GM12878 (cell line): ENCODE measurements around the gene OTOGL. TPM values are rescaled to one million over a fixed set of nuclear protein-coding genes. Genes with fewer than 3 reads are reported as not detected.

Experiments
- ATAC-seq: fragments of 200-7000 bp; cut with Tn5 transposase; 3 replicates; pipeline ENCODE4 v1.9.1; 2020; ENCODE audit warnings: mild to moderate bottlenecking, moderate library complexity
- BruUV-seq: library from RNA; stranded (reverse); fragments of 400-500 nt; replicated peaks from 2 replicates; lab custom pipeline; 2021; lab: Mats Ljungman, UMichigan
- CTCF ChIA-PET: fragments of 300-600 bp; sonication (Branson Sonifier 250); formaldehyde crosslinking; extraction: SDS; loops from one replicate; lab custom pipeline; 2021; ENCODE audit warnings: inconsistent platforms; lab: Yijun Ruan, JAX
- POLR2A ChIA-PET: fragments of 350-600 bp; formaldehyde crosslinking; extraction: SDS; loops from one replicate; lab custom pipeline; 2021; ENCODE audit warnings: inconsistent platforms; lab: Charles Lee
- RAD21 ChIA-PET: fragments of 300-600 bp; sonication (Branson Sonifier 250); formaldehyde crosslinking; loops from one replicate; lab custom pipeline; 2023; ENCODE audit warnings: antibody characterized with exemption; ENCODE audit not compliant: unreplicated experiment; lab: Charles Lee
- SMC1A ChIA-PET: fragments of 300-600 bp; sonication (Branson Sonifier 250); formaldehyde crosslinking; loops from one replicate; lab custom pipeline; 2023; ENCODE audit not compliant: unreplicated experiment, uncharacterized antibody; lab: Charles Lee
- DNase-seq: peaks from one replicate; pipeline ENCODE4 v3.0.0-alpha.2; 2011; ENCODE audit warnings: low read depth, low spot score
- FAIRE-seq: peaks from 3 replicates; lab custom pipeline; 2011; peaks lifted over from hg19 to GRCh38; lab: Jason Lieb, UNC
- H2AFZ ChIP-seq: 2 replicates; pipeline ENCODE4 v1.6.0; 2011; ENCODE audit warnings: low read depth, low read length, control low read depth; ENCODE audit not compliant: control insufficient read depth
- H3K27ac ChIP-seq: 2 replicates; pipeline ENCODE4 v1.5.1; 2011; ENCODE audit warnings: control low read depth; ENCODE audit not compliant: control insufficient read depth, insufficient read depth
- H3K27me3 ChIP-seq, 2 experiments: replicated peaks in 1 of 2; 2 replicates each; pipeline versions ENCODE4 v1.6.0 to v1.6.1; 2011; ENCODE audit warnings: low read length in 1 of 2; ENCODE audit not compliant: control insufficient read depth in 2 of 2, insufficient read depth in 2 of 2
- H3K36me3 ChIP-seq, 2 experiments: 2 replicates each; pipeline ENCODE4 v1.5.1; 2011; ENCODE audit warnings: low read length in 1 of 2; ENCODE audit not compliant: control insufficient read depth in 2 of 2, insufficient read depth in 2 of 2
- H3K4me1 ChIP-seq: 2 replicates; pipeline ENCODE4 v1.6.1; 2011; ENCODE audit warnings: mild to moderate bottlenecking, low read length, moderate library complexity, mixed read lengths; ENCODE audit not compliant: control insufficient read depth, insufficient read depth
- H3K4me2 ChIP-seq: 2 replicates; pipeline ENCODE4 v1.6.0; 2011; ENCODE audit warnings: control low read depth; ENCODE audit not compliant: control insufficient read depth, insufficient read depth
- H3K4me3 ChIP-seq: fragments of 200-600 bp; sonication (generic); 2 replicates; pipeline ENCODE4 v1.5.1; 2016
- H3K79me2 ChIP-seq: 2 replicates; pipeline ENCODE4 v1.6.0; 2011; ENCODE audit warnings: low read length; ENCODE audit not compliant: control insufficient read depth, insufficient read depth
- H3K9ac ChIP-seq: 2 replicates; pipeline ENCODE4 v1.8.0; 2011; ENCODE audit warnings: low read length, control low read depth, mixed read lengths; ENCODE audit not compliant: control insufficient read depth, insufficient read depth
- H3K9me3 ChIP-seq: replicated peaks from 3 replicates; pipeline ENCODE4 v1.5.1; 2011; ENCODE audit warnings: mild to moderate bottlenecking, low read length; ENCODE audit not compliant: control insufficient read depth, insufficient read depth
- H4K20me1 ChIP-seq: 2 replicates; pipeline ENCODE4 v1.6.0; 2011; ENCODE audit not compliant: control insufficient read depth, insufficient read depth
- ATF7 ChIP-seq: fragments of 450-650 bp; IDR thresholded peaks from 2 replicates; pipeline ENCODE4 v1.6.1; 2016; ENCODE audit warnings: low read depth, mild to moderate bottlenecking
- BCL11A ChIP-seq: IDR thresholded peaks from 2 replicates; pipeline ENCODE4 v1.6.1; 2011; ENCODE audit warnings: low read depth, low read length
- BHLHE40 ChIP-seq, 2 experiments: fragments of 450-650 bp in 1 of 2; IDR thresholded peaks; 2 replicates each; pipeline ENCODE4 v1.6.1; 2011 to 2017; ENCODE audit warnings: low read depth in 2 of 2, borderline replicate concordance in 1 of 2, improper control_type of control experiment in 1 of 2, low read length in 1 of 2, mild to moderate bottlenecking in 1 of 2
- CBX3 ChIP-seq: fragments of 200-600 bp; sonication (generic); IDR thresholded peaks from 2 replicates; pipeline ENCODE4 v1.6.1; 2016; ENCODE audit warnings: low read depth, borderline replicate concordance
- HDAC2 ChIP-seq: fragments of 200-600 bp; sonication (generic); IDR thresholded peaks from 2 replicates; pipeline ENCODE4 v1.6.1; 2017
- KLF5 ChIP-seq: fragments of 450-650 bp; IDR thresholded peaks from 2 replicates; pipeline ENCODE4 v1.6.1; 2014; ENCODE audit warnings: mild to moderate bottlenecking; ENCODE audit not compliant: partially characterized antibody
- MEF2B ChIP-seq: fragments of 450-650 bp; IDR thresholded peaks from 2 replicates; pipeline ENCODE4 v1.6.1; 2018; ENCODE audit warnings: mild to moderate bottlenecking, moderate library complexity; ENCODE audit not compliant: partially characterized antibody, poor library complexity, severe bottlenecking
- MYB ChIP-seq: fragments of 150-350 bp; IDR thresholded peaks from 2 replicates; pipeline ENCODE4 v1.6.1; 2014; ENCODE audit warnings: mild to moderate bottlenecking, low read depth, low read length, borderline replicate concordance
- NFYB ChIP-seq: IDR thresholded peaks from 2 replicates; pipeline ENCODE4 v1.6.1; 2011; ENCODE audit warnings: low read depth, mild to moderate bottlenecking, low read length, improper control_type of control experiment, moderate library complexity; ENCODE audit not compliant: insufficient read depth
- NR2C1 ChIP-seq: fragments of 450-650 bp; IDR thresholded peaks from 2 replicates; pipeline ENCODE4 v1.6.1; 2017; ENCODE audit warnings: antibody characterized with exemption, mild to moderate bottlenecking, moderate library complexity
- NRF1 ChIP-seq: conservative IDR thresholded peaks from 2 replicates; pipeline ENCODE4 v1.6.1; 2011; ENCODE audit warnings: mild to moderate bottlenecking, low read depth, low read length, improper control_type of control experiment
- POLR2AphosphoS5 ChIP-seq: IDR thresholded peaks from 2 replicates; pipeline ENCODE4 v1.6.1; 2011; ENCODE audit warnings: mild to moderate bottlenecking, low read length, inconsistent platforms
- SPI1 ChIP-seq: IDR thresholded peaks from 2 replicates; pipeline ENCODE4 v1.6.1; 2011; ENCODE audit warnings: low read depth, mild to moderate bottlenecking, low read length, moderate library complexity, borderline replicate concordance; ENCODE audit not compliant: insufficient read depth
- SREBF1 ChIP-seq: IDR thresholded peaks from 2 replicates; pipeline ENCODE4 v1.6.1; 2012; ENCODE audit warnings: mild to moderate bottlenecking, low read length
- YBX1 ChIP-seq: fragments of 450-650 bp; IDR thresholded peaks from 2 replicates; pipeline ENCODE4 v1.6.1; 2016; ENCODE audit warnings: antibody characterized with exemption
- ZNF217 ChIP-seq: fragments of 450-650 bp; IDR thresholded peaks from 2 replicates; pipeline ENCODE4 v1.6.1; 2017; ENCODE audit warnings: antibody characterized with exemption, mild to moderate bottlenecking
- ZZZ3 ChIP-seq: IDR thresholded peaks from 2 replicates; pipeline ENCODE4 v1.6.1; 2011; ENCODE audit warnings: low read depth; ENCODE audit not compliant: control insufficient read depth, insufficient read length
- WGBS: methylation state at CpG from one replicate; pipeline ENCODE4 v1.1.6; 2016; ENCODE audit warnings: low lambda C conversion rate; ENCODE audit not compliant: insufficient replicate concordance, insufficient coverage; ENCODE audit errors: missing lambda C conversion rate; 5-methylcytosine and 5-hydroxymethylcytosine counted together
- in situ Hi-C: fragments of 300-500 bp; cut with MboI; formaldehyde crosslinking; loops from 9 replicates; pipeline ENCODE4 v1.14.3; 2018; ENCODE audit warnings: mixed read lengths
- intact Hi-C: fragments of 100-400 bp; cut with micrococcal nuclease; formaldehyde crosslinking; loops from one replicate; pipeline ENCODE4 v1.14.2; 2022; ENCODE audit not compliant: unreplicated experiment
- polyA plus RNA-seq, 11 experiments: library from polyadenylated mRNA; depleted of rRNA in 4 of 11; unstranded in 6 of 11; stranded (reverse) in 5 of 11; fragments of >200 nt; fragmentation: Nextera tagmentation in 4 of 11; fragmentation: Illumina TruSeq in 1 of 11; extraction: Ambion mirVana in 4 of 11; extraction: Trizol in 1 of 11; gene quantifications; 1 replicate in 1 of 11; 2 replicates in 10 of 11; pipeline versions ENCODE4 v1.2.1 to v1.2.3, GENCODE V29; 2011 to 2016; ENCODE audit warnings: inconsistent platforms in 2 of 11, missing spikeins in 2 of 11, low read depth in 1 of 11
- total RNA-seq, 4 experiments: library from RNA; depleted of rRNA in 3 of 4; stranded (reverse); fragments of >200 nt in 3 of 4; fragmentation: Illumina TruSeq in 1 of 4; extraction: Trizol in 1 of 4; gene quantifications; 2 replicates each; pipeline versions ENCODE4 v1.2.1 to v1.2.3, GENCODE V29; 2013 to 2021
- TF ChIP-seq, protein P1 (sequence below): fragments of 450-650 bp; IDR thresholded peaks from 2 replicates; pipeline ENCODE4 v1.6.1; 2017; ENCODE audit warnings: mild to moderate bottlenecking, moderate library complexity
- TF ChIP-seq, protein P2 (sequence below): IDR thresholded peaks from 2 replicates; pipeline ENCODE4 v1.6.1; 2011; ENCODE audit warnings: low read depth, mild to moderate bottlenecking, low read length, moderate library complexity, borderline replicate concordance; ENCODE audit errors: extremely low read depth

Gene OTOGL
- total and polyA plus RNA-seq, 10 of the 15 experiments (the other 5 are each of a cell fraction or from before 2014, with no cell fraction given) = 0.04 to 3.7 (median 0.27) TPM

DNA sequence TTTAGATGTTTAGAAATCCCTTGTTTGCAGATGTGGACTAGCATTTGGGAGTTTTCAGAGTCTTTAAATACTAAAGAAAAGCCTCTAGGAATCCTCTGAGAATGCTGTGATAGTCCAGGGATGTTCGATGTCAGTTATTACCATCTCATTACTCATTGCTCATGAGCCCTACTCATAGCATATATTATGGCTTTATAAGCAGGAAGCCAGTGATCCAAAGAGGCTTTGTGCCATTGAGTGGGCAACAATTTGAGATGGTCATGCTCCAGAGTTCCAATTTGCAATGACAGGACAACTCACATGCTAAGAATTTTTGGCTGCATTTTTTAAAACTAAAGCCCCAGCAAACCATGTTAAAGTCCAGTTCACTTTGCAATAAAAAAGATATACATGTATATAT, 163.0 kb downstream of the OTOGL start:
- no peaks in the 10 kb centered on the region for H3K79me2 ChIP-seq
- TF ChIP-seq BCL11A (no peak), NRF1 (no peak), BHLHE40 (IDR thresholded peaks at IDR 0.05; ENCODE audit: borderline replicate concordance in 1 of 2, low read depth in 2 of 2, low read length in 1 of 2) (no peak), POLR2AphosphoS5 (no peak), HDAC2 (no peak), YBX1 (no peak), SPI1 (no peak), KLF5 (no peak), MEF2B (no peak), NR2C1 (no peak), SREBF1 (no peak), NFYB (no peak), CBX3 (no peak), ZNF217 (no peak), ZZZ3 (no peak), ATF7 (no peak), MYB (no peak)
- TF ChIP-seq, protein P1, sequence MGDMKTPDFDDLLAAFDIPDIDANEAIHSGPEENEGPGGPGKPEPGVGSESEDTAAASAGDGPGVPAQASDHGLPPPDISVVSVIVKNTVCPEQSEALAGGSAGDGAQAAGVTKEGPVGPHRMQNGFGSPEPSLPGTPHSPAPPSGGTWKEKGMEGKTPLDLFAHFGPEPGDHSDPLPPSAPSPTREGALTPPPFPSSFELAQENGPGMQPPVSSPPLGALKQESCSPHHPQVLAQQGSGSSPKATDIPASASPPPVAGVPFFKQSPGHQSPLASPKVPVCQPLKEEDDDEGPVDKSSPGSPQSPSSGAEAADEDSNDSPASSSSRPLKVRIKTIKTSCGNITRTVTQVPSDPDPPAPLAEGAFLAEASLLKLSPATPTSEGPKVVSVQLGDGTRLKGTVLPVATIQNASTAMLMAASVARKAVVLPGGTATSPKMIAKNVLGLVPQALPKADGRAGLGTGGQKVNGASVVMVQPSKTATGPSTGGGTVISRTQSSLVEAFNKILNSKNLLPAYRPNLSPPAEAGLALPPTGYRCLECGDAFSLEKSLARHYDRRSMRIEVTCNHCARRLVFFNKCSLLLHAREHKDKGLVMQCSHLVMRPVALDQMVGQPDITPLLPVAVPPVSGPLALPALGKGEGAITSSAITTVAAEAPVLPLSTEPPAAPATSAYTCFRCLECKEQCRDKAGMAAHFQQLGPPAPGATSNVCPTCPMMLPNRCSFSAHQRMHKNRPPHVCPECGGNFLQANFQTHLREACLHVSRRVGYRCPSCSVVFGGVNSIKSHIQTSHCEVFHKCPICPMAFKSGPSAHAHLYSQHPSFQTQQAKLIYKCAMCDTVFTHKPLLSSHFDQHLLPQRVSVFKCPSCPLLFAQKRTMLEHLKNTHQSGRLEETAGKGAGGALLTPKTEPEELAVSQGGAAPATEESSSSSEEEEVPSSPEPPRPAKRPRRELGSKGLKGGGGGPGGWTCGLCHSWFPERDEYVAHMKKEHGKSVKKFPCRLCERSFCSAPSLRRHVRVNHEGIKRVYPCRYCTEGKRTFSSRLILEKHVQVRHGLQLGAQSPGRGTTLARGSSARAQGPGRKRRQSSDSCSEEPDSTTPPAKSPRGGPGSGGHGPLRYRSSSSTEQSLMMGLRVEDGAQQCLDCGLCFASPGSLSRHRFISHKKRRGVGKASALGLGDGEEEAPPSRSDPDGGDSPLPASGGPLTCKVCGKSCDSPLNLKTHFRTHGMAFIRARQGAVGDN = no peak
- TF ChIP-seq, protein P2, sequence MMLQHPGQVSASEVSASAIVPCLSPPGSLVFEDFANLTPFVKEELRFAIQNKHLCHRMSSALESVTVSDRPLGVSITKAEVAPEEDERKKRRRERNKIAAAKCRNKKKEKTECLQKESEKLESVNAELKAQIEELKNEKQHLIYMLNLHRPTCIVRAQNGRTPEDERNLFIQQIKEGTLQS = no peak
- TF ChIP-seq, all 136 proteins: peak for 0
- H3K36me3 ChIP-seq = no peaks in the 10 kb centered on the region
- POLR2A ChIA-PET = no interaction called here
- H3K27ac ChIP-seq = no peak overlapping the region
- H3K27me3 ChIP-seq = no peaks in the 10 kb centered on the region; a peak in 1 of 4 replicates
- ATAC-seq (no peak), FAIRE-seq (no peak), DNase-seq (no peak)
- intact Hi-C loops (loop anchor here (2.0 kb wide), 1 partner anchor 854 kb away; no protein-coding TSS in a partner anchor), in situ Hi-C loops (no loop called here)
- H3K9me3 ChIP-seq = no peaks in the 10 kb centered on the region
- no peak overlapping the region for H3K4me3 ChIP-seq
- WGBS = 17% methylated on average over 1 of the region's 1 CpG
- H4K20me1 ChIP-seq = no peaks in the 10 kb centered on the region
- no TSS peak for BruUV-seq
- SMC1A ChIA-PET = no interaction called here
- H3K4me2 ChIP-seq = no peak overlapping the region
- H3K4me1 ChIP-seq = no peaks in the 10 kb centered on the region
- no peak overlapping the region for H2AFZ ChIP-seq
- CTCF ChIA-PET = no interaction called here
- RAD21 ChIA-PET = no interaction called here
- no peak overlapping the region for H3K9ac ChIP-seq
